Measurements from ENCODE around the gene PA2G4. TPM values are rescaled to one million over a fixed set of nuclear protein-coding genes. Genes with fewer than 3 reads are reported as not detected.

Gene PA2G4
- total and polyA plus RNA-seq, 12 donors, result 64.3 to 148 (median 74.4) TPM

DNA sequence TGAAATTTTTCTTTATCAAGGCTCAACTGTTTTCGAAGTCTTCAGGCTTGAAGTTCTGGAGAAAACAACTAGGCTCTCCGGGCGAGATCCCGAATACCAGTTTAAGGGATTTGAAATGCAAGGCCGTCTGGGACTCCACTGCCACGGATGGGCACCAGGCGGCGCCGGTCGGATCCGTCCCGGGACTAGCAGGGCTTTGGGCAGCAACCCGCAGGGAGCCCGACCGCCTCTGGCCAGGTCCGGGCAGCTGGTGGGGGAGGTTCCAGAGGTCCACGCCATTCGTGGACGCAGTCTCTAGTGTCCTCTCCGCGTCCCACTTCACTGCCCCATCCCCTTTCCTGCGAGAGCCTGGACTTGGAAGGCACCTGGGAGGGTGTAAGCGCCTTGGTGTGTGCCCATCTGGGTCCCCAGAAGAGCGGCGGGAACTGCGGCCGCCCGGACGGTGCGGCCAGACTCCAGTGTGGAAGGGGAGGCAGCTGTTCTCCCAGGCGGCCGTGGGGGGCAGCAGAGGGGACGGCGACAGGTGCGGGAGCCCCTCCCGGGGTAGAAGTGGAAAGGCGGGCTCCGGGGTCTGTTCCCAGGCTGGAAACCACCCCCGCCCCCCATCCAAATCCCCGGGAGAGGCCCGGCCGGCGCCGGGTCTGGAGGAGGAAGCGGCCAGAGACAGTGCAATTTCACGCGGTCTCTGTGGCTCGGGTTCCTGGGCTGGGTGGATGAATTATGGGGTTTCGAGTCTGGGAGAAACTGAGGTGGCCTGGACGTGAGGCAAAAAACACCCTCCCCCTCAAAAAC lies 25.2 kb upstream of the PA2G4 start:
- Histone ChIP-seq H3K9me3 (no peaks in the 10 kb centered on the region), H3K27ac (peak overlapping the region in 9 of 10 donors; percentile 3 to 55 (median 41)), H3K27me3 (peaks cover 0 to 32% (median 9%) of the 10 kb centered on the region in 7 donors), H3K4me1 (peaks cover 0 to 23% (median 18%) of the 10 kb centered on the region in 9 donors), H3K36me3 (no peaks in the 10 kb centered on the region), H3K4me3 (peak overlapping the region; percentile 19 to 70 (median 56))
- TF ChIP-seq, protein P1, sequence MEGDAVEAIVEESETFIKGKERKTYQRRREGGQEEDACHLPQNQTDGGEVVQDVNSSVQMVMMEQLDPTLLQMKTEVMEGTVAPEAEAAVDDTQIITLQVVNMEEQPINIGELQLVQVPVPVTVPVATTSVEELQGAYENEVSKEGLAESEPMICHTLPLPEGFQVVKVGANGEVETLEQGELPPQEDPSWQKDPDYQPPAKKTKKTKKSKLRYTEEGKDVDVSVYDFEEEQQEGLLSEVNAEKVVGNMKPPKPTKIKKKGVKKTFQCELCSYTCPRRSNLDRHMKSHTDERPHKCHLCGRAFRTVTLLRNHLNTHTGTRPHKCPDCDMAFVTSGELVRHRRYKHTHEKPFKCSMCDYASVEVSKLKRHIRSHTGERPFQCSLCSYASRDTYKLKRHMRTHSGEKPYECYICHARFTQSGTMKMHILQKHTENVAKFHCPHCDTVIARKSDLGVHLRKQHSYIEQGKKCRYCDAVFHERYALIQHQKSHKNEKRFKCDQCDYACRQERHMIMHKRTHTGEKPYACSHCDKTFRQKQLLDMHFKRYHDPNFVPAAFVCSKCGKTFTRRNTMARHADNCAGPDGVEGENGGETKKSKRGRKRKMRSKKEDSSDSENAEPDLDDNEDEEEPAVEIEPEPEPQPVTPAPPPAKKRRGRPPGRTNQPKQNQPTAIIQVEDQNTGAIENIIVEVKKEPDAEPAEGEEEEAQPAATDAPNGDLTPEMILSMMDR (IDR thresholded peaks at IDR 0.05), result peak; percentile 52 to 79 (median 68)
- ATAC-seq (peak; percentile 83 to 94 (median 89)), DNase-seq (peak; percentile 81 to 86)
- 1 to 2% methylated on average over 50 of the region's 50 CpGs for WGBS, 2 donors
- intact Hi-C loops (cut with DNase I), result loop anchor here in 2 of 10 donors (1.0 to 5.0 kb wide), 2 partner anchors 25 to 38 kb away; partner anchors contain the start of genes PA2G4 (in 2 of the 2), RPL41 (in 1 of the 2) and ZC3H10 (in 1 of the 2)

DNA sequence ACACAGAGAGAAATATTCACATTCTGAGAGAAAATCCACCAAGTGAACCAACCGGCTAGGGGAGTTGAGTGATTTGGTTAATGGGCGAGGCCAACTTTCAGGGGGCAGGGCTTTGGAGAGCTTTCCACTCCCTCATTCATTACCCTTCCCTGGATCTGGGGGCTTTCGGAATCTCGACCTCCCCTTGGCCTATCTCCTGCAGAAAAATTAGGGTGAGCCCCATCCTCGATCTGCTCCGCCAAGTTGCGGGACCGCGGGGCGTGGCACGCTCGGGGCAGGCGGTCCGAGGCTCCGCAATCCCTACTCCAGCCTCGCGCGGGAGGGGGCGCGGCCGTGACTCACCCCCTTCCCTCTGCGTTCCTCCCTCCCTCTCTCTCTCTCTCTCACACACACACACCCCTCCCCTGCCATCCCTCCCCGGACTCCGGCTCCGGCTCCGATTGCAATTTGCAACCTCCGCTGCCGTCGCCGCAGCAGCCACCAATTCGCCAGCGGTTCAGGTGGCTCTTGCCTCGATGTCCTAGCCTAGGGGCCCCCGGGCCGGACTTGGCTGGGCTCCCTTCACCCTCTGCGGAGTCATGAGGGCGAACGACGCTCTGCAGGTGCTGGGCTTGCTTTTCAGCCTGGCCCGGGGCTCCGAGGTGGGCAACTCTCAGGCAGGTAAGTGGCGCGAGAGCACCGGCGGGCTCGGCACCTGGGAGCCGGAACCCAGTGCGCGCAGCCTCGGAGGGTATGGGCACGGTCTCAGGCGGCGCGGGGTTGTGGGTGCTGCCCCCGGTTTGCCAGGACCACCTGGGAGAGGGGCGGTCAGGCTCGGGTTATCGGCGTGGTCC lies 24.4 kb upstream of the PA2G4 start, which contains the start of gene ERBB3:
ERBB3 (plus strand) TSS at position 443 of the 833 bp plus-strand sequence; CDS start at position 579, 136 bp downstream.
- whole genome bisulfite sequencing, 2 donors, result 2% methylated on average over 56 to 59 of the region's 59 CpGs
- Histone ChIP-seq H3K27ac (peak within 1 kb of the TSS in 9 of 10 donors; percentile 3 to 55 (median 41)), H3K9me3 (no peaks in the 10 kb centered on the region), H3K36me3 (no peaks in the 10 kb centered on the region), H3K4me1 (peaks cover 0 to 23% (median 18%) of the 10 kb centered on the region in 9 donors), H3K27me3 (peaks cover 0 to 32% (median 9%) of the 10 kb centered on the region in 7 donors), H3K4me3 (peak within 1 kb of the TSS; percentile 19 to 70 (median 56))
- TF ChIP-seq, protein P1 (IDR thresholded peaks at IDR 0.05), result no peak
- ATAC-seq, result peak; percentile 61 to 91 (median 76)
- DNase-seq, result peak; percentile 32 to 57
- intact Hi-C loops (cut with DNase I), result loop anchor here in 2 of 10 donors (1.0 to 5.0 kb wide), 2 partner anchors 24 to 37 kb away; partner anchors contain the start of genes PA2G4 (in 2 of the 2), RPL41 (in 1 of the 2) and ZC3H10 (in 1 of the 2)

DNA sequence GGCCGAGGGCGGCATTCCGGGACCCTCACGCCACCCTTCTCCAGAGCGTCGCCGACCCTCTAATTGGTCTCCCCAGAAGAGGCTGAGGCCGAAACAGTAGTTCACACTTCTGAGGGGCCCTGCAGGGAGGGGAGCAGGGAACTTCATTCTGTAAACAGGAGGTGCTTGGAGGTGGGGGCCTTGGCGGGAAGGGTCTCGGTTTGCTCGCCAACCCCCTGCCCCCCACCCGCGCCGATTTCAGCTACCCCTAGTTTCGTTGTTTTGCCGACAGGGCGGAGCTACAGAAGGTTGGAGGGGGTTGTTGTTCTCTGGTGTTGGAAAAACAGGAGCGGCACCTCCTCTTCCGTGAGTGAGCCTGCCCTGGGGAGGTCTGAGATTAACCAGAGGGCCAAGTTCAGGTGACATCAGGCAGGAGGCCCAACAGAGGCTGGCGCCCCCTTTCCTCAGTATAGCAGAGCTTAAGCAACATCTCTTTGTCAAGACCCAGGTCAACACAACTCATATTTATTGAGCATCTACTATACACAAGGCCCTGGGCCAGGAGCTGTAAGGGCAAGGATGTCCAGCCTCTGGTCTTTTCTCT lies 23.7 kb upstream of the PA2G4 start:
- TF ChIP-seq, protein P1 (IDR thresholded peaks at IDR 0.05), result no peak
- intact Hi-C loops (cut with DNase I), result no loop called here
- peak overlapping the region in 9 of 10 donors; percentile 32 to 70 (median 57) for H3K4me3 ChIP-seq
- H3K27ac ChIP-seq, result no peak overlapping the region
- H3K4me1 ChIP-seq, result peaks cover 0 to 23% (median 18%) of the 10 kb centered on the region in 9 donors
- H3K36me3 ChIP-seq, result no peaks in the 10 kb centered on the region
- ATAC-seq, result no peak
- no peak for DNase-seq
- H3K27me3 ChIP-seq, result peaks cover 0 to 32% (median 9%) of the 10 kb centered on the region in 7 donors
- no peaks in the 10 kb centered on the region for H3K9me3 ChIP-seq
- 34 to 35% methylated on average over 20 of the region's 20 CpGs for WGBS, 2 donors

Data from heart right ventricle (tissue), 16 donors.